HG03025 (cell line): ENCODE data around the gene DLEC1.

Experiments
- ATAC-seq: cut with Tn5 transposase; IDR thresholded peaks from one replicate; pipeline ENCODE4 v1.9.1; 2021; ENCODE audit warnings: mild to moderate bottlenecking, moderate library complexity; ENCODE audit not compliant: unreplicated experiment, low FRiP score

The DLEC1 gene

GRCh38 chr3:38000965-38001455, 38.0 kb upstream of the DLEC1 start:
- ATAC-seq, result no peak

DNA sequence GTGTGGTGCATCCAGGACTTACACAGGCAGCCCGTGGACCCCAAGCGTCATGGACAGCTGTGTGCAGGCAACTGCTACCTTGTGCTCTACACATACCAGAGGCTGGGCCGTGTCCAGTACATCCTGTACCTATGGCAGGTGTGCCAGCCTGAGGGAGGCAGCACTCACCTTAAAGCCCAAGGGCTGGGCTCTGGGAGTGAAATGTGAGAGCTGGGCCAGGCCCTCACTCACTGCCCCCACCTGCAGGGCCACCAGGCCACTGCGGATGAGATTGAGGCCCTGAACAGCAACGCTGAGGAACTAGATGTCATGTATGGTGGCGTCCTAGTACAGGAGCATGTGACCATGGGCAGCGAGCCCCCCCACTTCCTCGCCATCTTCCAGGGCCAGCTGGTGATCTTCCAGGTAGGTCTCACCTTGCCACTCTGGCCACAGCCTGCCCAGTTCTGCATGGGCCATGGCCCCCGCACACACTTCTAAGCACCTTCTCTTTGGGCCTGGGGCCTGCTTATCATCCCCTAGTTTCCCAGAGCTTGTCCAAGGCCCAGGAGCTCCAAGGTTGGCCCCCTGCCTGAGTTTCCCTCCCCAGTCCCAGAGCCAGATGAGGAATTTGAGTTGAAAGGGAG, 37.4 kb upstream of the DLEC1 start:
- ATAC-seq, result no peak

DNA sequence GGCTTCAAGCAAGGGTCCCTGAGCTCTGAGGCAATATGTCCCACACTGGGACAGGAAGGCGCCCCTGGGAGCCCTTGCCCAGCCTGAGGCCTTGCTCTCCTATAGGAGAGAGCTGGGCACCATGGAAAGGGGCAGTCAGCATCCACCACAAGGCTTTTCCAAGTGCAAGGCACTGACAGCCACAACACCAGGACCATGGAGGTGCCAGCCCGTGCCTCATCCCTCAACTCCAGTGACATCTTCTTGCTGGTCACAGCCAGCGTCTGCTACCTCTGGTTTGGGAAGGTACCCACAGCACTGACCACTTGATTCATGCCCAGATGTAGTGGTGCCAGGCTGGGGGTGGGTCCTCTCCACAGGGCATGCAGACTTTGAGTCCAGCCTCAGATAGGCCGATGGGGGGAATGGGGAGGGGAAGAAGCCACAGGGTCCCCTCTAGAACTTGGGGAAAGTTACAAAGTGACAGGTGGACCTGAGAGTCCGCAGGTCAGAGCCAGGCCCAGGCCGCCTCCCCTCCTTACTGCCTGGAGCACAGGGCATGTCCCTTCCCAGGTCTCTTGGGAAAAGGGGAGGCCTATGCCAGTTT, 36.6 kb upstream of the DLEC1 start:
- no peak for ATAC-seq

DNA sequence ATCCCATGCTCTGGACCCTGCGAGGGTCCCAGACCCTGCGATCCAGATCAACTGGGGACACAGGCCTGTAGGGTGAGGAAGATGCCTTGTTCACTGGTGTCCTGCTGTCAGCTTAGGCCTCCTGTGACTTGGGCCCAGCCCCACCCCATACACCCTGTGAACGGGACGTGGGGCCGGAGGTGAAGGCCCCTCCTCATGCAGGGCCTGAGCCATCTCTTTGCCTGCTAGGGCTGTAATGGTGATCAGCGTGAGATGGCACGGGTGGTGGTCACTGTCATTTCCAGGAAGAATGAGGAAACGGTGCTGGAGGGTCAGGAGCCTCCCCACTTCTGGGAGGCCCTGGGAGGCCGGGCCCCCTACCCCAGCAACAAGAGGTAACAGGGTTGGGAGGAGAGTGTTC, 36.1 kb upstream of the DLEC1 start:
- no peak for ATAC-seq

DNA sequence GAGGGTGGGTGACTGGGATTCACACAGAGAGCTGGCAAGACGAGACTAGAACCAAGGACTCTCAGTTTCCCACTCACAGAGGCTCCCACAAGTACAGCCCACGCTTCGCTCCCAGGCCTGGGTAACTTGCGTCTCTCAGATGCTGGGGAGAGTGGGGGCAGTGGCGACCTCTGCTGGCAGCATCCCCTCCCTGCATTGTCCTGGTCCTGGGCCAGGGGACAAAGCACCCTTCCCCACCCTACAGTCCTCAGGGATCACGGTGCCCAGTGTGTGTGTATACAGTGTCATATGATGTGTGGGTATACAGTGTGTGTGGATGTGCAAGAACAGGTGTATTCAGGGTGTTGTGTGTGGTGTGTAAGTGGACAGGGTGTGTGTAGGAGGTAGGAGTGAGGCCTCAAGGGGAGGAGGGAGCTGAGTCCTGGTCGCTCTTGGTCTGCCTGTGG, 35.6 kb upstream of the DLEC1 start:
- no peak for ATAC-seq

- no peak for ATAC-seq
Measured at GRCh38 chr3:38003817-38004414, 35.1 kb upstream of the DLEC1 start.

DNA sequence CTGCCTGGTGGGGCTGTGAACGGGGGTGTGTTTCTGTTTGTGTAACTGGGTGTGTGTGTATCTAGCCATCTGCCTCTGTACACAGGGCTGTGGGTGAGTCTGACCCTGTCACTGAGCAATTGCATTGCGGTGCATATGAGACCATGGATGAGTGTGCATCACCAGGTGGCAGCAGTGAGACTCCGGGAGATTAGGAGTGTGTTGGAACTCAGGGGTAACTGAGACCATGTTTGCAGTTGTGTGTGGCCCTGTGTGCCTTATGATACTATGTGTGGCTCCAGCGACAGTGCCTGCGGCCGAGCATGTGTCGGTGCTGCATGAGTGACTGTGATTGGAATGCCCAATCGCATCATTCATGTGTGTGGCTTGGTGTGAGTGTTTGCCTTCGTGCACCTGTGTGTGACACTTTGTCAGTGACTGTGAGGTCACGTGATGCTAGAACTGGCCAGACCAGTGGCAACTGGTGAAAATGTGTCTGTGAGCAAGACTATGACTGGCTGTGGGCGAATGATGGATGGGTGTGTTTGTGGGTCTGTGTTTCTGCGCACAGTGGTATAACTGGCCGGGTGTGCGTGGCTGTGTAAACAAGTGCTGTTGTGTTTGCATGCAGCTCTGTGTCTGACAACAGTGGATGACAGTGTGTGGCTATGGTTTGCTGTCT, 34.5 kb upstream of the DLEC1 start:
- no peak for ATAC-seq

GRCh38 chr3:38005076-38006020, 33.7 kb upstream of the DLEC1 start:
- ATAC-seq, result no peak

DNA sequence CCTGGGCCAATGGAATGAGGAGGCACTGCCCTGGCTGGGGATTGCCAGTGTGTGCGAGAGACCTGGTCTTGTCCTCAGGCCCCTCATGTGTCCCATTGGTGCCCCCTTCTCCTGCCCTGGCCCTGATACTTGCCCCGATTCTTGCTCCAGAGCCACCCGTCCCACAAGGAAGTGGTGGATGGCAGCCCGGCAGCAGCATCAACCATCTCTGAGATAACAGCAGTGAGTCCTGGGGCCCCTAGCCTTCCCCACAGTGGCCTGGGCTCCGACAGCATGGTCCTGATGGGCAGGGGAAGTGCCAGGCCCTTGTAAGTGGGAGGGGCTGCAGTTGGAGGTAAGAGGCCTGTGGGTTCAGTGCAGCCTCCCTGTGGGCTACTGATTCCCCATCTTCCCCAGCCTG, 33.0 kb upstream of the DLEC1 start:
- ATAC-seq, result no peak

GRCh38 chr3:38006445-38006995, 32.5 kb upstream of the DLEC1 start:
- ATAC-seq, result no peak

DNA sequence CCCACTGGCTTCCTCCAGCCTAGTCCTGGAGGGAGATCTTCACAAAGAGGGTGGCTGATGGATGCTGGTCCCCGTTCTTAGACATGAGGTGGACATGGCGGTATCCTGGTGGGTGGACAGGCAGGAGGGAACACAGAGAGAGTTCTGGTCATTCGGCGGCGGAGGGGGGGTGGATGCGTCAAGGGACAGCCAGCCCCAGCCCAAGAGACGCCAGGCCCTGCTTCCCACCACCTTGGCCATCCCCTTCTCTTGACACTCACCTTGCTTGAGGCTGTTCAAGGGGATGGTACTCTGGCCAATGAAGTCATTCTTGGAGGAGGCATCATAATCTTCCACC, 31.3 kb upstream of the DLEC1 start:
- ATAC-seq, result no peak

DNA sequence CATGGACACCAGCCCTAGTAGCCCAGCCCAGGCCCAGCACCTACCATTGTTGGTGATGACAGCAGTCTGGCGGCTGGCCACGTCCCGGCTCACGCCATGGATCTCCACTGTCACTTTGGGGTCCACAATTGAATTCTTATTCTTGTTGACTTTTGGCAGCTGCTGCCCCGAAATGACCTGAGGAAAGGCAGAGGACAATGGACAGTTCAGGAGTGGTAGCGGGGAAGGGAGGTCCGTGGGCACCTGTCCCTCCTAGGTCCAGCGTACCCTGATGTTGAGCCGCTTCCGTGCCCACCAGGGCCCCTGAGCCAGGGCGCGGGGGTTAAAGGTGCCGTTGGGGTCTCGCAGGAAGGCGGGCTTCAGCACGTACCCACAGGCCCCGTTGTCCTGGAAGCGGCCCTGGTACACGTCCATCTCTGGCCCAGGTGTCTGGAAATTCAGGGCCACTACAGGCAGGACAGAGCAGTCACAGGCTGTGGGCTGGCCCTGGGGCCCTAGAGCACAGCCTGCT, 30.8 kb upstream of the DLEC1 start:
- ATAC-seq, result no peak

GRCh38 chr3:38008971-38009580, 29.9 kb upstream of the DLEC1 start:
- no peak for ATAC-seq

- no peak for ATAC-seq
Measured at GRCh38 chr3:38009807-38010591, 29.0 kb upstream of the DLEC1 start.

DNA sequence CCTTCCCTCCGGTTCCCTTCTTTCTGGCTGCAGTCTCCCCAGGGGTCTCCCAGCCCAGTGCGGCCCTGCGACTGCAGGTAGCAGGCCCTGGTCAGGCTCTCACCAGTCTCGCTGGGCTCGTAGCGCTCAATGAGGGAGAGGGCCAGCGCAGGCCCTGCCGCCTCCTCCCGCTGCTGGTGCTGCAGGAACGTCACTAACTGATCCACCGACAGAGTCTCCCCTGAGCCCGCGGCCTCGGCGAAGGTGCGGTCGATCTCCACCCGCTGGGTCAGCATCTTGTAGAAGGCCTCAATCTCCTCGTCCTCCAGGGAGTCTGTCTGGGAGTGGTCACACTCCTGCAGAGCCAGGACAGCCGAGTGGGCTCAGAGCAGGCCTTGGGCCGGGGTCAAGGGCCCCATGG, 27.9 kb upstream of the DLEC1 start:
- ATAC-seq, result no peak

DNA sequence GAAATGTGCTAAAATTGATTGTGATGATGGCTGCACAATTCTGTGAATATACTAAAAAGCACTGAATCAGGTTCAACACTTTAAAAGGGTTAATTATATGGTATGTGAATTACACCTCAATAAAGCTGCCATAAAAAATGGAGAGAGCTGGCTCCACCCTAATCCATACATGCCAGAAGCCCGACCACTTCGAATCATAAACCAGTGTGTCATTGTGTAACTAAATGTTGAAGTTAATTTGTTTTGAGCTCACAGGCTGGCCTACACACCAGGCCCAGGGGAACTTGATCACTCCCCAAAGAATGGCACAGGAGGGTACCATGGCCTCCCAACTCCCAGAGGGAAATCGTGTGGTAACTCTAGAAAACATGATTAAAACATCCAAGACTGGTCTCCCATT, 23.5 kb upstream of the DLEC1 start:
- no peak for ATAC-seq

DNA sequence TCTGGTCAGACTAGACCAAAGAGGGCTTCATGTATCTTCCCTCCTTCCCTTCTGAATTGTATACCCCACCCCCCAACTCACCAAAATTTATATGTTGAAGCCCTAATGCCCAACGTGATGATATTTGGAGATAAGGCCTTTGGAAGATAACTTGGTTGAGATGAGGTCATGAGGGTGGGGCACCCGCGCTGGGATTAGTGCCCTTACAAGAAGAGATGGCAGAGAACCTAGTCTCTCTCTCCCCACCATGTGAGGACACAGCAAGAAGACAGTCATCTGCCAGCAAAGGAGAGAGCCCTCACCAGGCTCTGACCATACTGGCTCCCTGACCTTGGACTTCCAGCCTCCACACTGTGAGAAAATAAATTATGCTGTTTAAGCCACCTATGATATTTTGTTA, 23.0 kb upstream of the DLEC1 start:
- no peak for ATAC-seq

- ATAC-seq, result no peak
Measured at GRCh38 chr3:38016410-38016809, 22.6 kb upstream of the DLEC1 start.
